Measurements from ENCODE around the gene NME8.

Gene NME8

DNA sequence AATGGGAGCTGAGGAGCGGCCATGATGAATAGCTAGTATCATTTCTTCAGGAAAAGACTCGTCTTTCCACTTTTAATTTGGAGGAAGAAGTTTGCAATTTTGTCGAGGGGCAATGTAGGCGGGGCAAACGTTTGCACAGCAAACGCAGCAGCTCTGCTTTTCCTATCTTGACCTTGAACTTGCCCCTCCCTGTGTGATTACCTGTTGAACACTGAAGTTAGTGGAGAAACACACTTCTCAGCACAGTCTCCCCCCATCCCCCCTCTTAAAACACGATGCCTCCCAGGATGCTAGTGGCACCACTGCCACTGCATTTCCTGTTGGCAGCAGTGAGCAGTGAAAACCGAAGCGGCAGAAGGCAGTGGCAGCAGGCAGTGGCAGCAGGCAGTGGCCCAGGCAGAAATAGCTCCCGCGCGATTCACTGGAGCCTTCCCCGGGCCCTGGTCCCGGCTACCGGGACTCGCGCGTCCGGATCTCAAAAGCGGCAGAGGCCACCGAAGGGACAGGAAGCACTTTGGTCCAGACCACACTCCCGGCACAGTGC lies 72.0 kb downstream of the NME8 start, which contains the start of gene EPDR1:
TSS of gene EPDR1 (plus strand) at position 336 of the 544 bp plus-strand sequence. CDS start 300 bp downstream, outside the sequence.
- H3K36me3 ChIP-seq (ENCODE audit: insufficient read depth, low read length): peaks cover 16% of the 10 kb centered on the region
- H3K4me3 ChIP-seq (ENCODE audit: low read depth, low read length): peak within 1 kb of the TSS; percentile 94

DNA sequence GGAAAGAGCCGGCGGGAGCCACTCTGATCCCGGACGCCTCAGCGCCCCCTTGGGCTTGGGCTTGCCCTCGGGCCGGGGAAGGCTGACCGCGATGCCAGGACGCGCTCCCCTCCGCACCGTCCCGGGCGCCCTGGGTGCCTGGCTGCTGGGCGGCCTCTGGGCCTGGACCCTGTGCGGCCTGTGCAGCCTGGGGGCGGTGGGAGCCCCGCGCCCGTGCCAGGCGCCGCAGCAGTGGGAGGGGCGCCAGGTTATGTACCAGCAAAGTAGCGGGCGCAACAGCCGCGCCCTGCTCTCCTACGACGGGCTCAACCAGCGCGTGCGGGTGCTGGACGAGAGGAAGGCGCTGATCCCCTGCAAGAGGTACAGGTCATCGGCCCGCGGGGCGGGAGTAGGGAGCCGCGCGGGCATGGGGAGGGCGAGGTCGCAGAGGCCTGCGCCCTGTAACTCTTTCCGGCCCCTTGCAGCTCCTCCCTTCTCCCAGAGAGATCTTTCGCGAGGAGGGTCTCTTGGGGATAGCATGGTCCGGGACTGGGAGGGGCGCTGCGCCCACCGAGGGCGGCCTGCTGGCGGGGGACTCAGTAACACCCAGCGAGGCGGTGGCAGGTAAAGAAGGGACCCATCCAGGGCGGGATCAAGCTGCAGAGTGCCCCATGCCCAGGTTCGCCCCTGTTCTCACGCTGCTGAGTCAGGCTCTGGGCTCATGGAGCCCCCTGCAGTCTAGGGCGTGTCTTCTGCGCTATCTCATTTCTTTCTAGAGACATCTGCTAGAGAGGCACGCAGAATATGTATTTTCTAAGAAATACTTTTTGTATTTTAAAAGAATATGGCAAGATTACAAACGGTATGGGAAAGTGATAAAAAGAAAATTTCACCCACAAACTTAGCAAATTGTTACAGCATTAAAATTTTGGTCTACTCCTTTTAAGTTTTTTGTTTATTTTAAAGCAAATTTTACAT lies 72.7 kb downstream of the NME8 start:
- Histone ChIP-seq H3K27me3 (ENCODE audit: insufficient read depth, low read length) (peaks cover 4% of the 10 kb centered on the region; the same call in 1 of the 2 replicates), H3K4me1 (ENCODE audit: control insufficient read depth, insufficient read depth, low read length, unreplicated experiment) (peaks cover 14% of the 10 kb centered on the region), H3K79me2 (ENCODE audit: control insufficient read depth, insufficient read depth, low read length, unreplicated experiment) (peaks cover 45% of the 10 kb centered on the region), H2AFZ (ENCODE audit: low read length, unreplicated experiment) (peak overlapping the region; percentile 94), H3K27ac (ENCODE audit: low read depth, low read length) (peak overlapping the region; percentile 66), H3K4me3 (ENCODE audit: low read depth, low read length) (peak overlapping the region; percentile 94), H3K36me3 (ENCODE audit: insufficient read depth, low read length) (peaks cover 22% of the 10 kb centered on the region)

More for the DNA sequence above, 72.0 kb downstream of the NME8 start, which contains the start of gene EPDR1:
- Histone ChIP-seq H3K4me1 (ENCODE audit: control insufficient read depth, insufficient read depth, low read length, unreplicated experiment) (peaks cover 14% of the 10 kb centered on the region), H3K79me2 (ENCODE audit: control insufficient read depth, insufficient read depth, low read length, unreplicated experiment) (peaks cover 41% of the 10 kb centered on the region), H3K27ac (ENCODE audit: low read depth, low read length) (peak within 1 kb of the TSS; percentile 66), H2AFZ (ENCODE audit: low read length, unreplicated experiment) (peak within 1 kb of the TSS; percentile 94), H3K27me3 (ENCODE audit: insufficient read depth, low read length) (peaks cover 12% of the 10 kb centered on the region; the same call in 1 of the 2 replicates)

DNA sequence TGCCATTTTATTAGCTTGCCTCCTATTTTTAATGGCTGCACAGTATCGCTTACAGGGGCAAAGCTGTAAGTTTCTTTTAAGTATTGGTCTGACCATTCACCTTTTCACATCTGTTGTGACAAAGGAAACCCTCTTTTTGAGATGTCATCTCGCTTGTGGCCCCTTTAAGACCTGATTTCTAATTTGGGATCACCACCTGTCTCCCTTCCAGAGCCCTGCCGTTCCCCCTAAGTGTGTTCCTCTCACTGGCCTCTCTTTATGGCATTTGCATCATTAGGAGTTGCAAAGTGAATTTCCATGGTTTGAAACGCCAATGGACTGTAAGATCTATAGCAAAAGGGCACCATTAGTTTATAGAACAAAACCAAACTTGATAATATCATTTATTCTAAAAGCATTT lies 73.5 kb downstream of the NME8 start:
- peaks cover 47% of the 10 kb centered on the region for H3K79me2 ChIP-seq (ENCODE audit: control insufficient read depth, insufficient read depth, low read length, unreplicated experiment)
- H3K27me3 ChIP-seq (ENCODE audit: insufficient read depth, low read length): no peaks in the 10 kb centered on the region
- no peak overlapping the region for H2AFZ ChIP-seq (ENCODE audit: low read length, unreplicated experiment)
- H3K4me3 ChIP-seq (ENCODE audit: low read depth, low read length): peak overlapping the region; percentile 94
- peaks cover 22% of the 10 kb centered on the region for H3K36me3 ChIP-seq (ENCODE audit: insufficient read depth, low read length)
- peaks cover 14% of the 10 kb centered on the region for H3K4me1 ChIP-seq (ENCODE audit: control insufficient read depth, insufficient read depth, low read length, unreplicated experiment)
- no peak overlapping the region for H3K27ac ChIP-seq (ENCODE audit: low read depth, low read length)

GRCh38 chr7:37923996-37924395 lies 75.6 kb downstream of the NME8 start:
- H3K27me3 ChIP-seq (ENCODE audit: insufficient read depth, low read length): no peaks in the 10 kb centered on the region
- no peak overlapping the region for H2AFZ ChIP-seq (ENCODE audit: low read length, unreplicated experiment)
- H3K27ac ChIP-seq (ENCODE audit: low read depth, low read length): no peak overlapping the region
- peaks cover 54% of the 10 kb centered on the region for H3K79me2 ChIP-seq (ENCODE audit: control insufficient read depth, insufficient read depth, low read length, unreplicated experiment)
- no peak overlapping the region for H3K4me3 ChIP-seq (ENCODE audit: low read depth, low read length)
- peaks cover 17% of the 10 kb centered on the region for H3K4me1 ChIP-seq (ENCODE audit: control insufficient read depth, insufficient read depth, low read length, unreplicated experiment)
- peaks cover 22% of the 10 kb centered on the region for H3K36me3 ChIP-seq (ENCODE audit: insufficient read depth, low read length)

DNA sequence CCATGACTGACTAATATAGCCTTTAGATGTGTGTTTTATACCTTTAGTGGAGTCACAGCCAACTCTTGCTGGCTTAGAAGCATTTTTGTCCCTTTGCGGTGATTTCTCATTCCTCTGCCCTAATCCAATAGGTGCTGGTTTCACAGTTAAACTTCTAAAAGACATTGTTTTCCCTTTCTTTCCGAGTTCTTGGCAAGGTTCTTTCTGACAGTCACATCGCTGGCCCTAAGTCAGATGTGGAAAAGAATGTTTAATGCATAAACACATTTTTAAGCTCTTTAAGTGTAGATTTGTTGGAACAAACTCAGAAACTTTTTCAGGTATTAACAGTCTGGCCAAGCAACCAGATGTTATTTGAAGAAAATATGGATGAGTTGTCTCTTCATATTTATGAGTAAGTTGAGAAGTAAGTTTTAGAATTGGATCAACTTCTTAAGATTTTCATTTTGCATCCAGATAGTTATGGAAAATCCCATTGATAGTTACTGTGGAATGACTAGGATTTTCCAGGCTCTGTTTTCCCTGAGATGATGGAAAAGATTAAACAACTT lies 76.2 kb downstream of the NME8 start:
- Histone ChIP-seq H2AFZ (ENCODE audit: low read length, unreplicated experiment) (no peak overlapping the region), H3K27ac (ENCODE audit: low read depth, low read length) (no peak overlapping the region), H3K4me3 (ENCODE audit: low read depth, low read length) (no peak overlapping the region), H3K79me2 (ENCODE audit: control insufficient read depth, insufficient read depth, low read length, unreplicated experiment) (peaks cover 56% of the 10 kb centered on the region), H3K36me3 (ENCODE audit: insufficient read depth, low read length) (peaks cover 22% of the 10 kb centered on the region), H3K4me1 (ENCODE audit: control insufficient read depth, insufficient read depth, low read length, unreplicated experiment) (peaks cover 17% of the 10 kb centered on the region), H3K27me3 (ENCODE audit: insufficient read depth, low read length) (no peaks in the 10 kb centered on the region)

DNA sequence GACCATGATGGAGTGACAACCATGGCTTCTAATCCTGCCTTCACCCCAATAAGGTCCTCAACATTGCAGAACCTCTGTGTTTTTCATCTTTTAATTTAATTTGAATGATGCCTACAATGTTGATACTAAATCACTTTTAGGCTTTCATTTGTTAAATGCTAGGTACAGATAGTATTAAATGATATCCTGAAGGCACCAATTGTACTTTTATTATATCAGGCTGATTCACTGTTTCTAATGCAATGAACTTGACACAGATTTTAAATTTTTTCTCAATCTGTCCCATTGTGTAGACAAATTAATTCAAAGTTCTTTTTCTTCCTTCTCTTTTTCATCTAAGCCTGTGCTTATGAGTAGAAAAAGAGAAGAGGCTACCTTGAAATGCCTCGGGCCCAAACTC lies 77.2 kb downstream of the NME8 start:
- Histone ChIP-seq H3K27me3 (ENCODE audit: insufficient read depth, low read length) (no peaks in the 10 kb centered on the region), H3K4me1 (ENCODE audit: control insufficient read depth, insufficient read depth, low read length, unreplicated experiment) (peaks cover 21% of the 10 kb centered on the region), H3K36me3 (ENCODE audit: insufficient read depth, low read length) (peaks cover 22% of the 10 kb centered on the region), H3K4me3 (ENCODE audit: low read depth, low read length) (no peak overlapping the region), H2AFZ (ENCODE audit: low read length, unreplicated experiment) (no peak overlapping the region), H3K27ac (ENCODE audit: low read depth, low read length) (no peak overlapping the region), H3K79me2 (ENCODE audit: control insufficient read depth, insufficient read depth, low read length, unreplicated experiment) (peaks cover 62% of the 10 kb centered on the region)

DNA sequence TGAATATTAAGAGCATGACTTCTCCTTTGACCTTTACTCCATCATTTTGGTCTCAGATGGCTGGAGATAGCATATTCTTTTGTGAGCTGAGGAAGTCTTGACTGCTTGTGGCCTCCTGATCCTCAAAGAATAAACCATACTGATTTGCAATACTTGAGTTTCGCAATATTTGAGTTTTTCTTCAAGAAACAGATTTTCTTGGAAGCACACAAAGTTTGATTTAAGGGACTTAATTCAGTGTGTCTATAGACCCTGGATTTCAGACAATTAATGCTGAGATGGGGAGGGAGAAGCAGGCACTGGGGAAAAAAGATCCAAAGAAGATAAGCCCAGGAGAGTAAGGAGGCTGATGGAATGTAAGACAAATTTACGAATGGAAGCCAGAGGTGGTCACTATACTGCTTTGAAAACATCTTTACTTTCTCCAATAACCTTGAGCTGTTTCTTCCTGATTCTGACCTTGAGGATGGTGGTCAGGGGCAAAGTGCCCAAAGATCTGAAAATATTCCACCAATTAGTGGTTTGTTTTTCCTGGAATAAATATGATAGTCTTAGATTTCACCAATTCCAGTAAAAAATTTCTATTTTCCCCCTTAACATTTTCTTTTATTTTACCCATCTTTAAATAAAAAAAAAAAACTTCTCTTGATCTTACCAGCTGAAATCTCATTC lies 79.5 kb downstream of the NME8 start:
- Histone ChIP-seq H3K79me2 (ENCODE audit: control insufficient read depth, insufficient read depth, low read length, unreplicated experiment) (peaks cover 49% of the 10 kb centered on the region), H3K27me3 (ENCODE audit: insufficient read depth, low read length) (no peaks in the 10 kb centered on the region), H3K4me3 (ENCODE audit: low read depth, low read length) (no peak overlapping the region), H3K4me1 (ENCODE audit: control insufficient read depth, insufficient read depth, low read length, unreplicated experiment) (peaks cover 15% of the 10 kb centered on the region), H2AFZ (ENCODE audit: low read length, unreplicated experiment) (no peak overlapping the region), H3K36me3 (ENCODE audit: insufficient read depth, low read length) (peaks cover 22% of the 10 kb centered on the region), H3K27ac (ENCODE audit: low read depth, low read length) (peak overlapping the region; percentile 24)

GRCh38 chr7:37928878-37929277 lies 80.5 kb downstream of the NME8 start:
- Histone ChIP-seq H3K36me3 (ENCODE audit: insufficient read depth, low read length) (peaks cover 20% of the 10 kb centered on the region), H2AFZ (ENCODE audit: low read length, unreplicated experiment) (no peak overlapping the region), H3K79me2 (ENCODE audit: control insufficient read depth, insufficient read depth, low read length, unreplicated experiment) (peaks cover 50% of the 10 kb centered on the region), H3K4me3 (ENCODE audit: low read depth, low read length) (no peak overlapping the region), H3K4me1 (ENCODE audit: control insufficient read depth, insufficient read depth, low read length, unreplicated experiment) (peaks cover 15% of the 10 kb centered on the region), H3K27me3 (ENCODE audit: insufficient read depth, low read length) (no peaks in the 10 kb centered on the region), H3K27ac (ENCODE audit: low read depth, low read length) (no peak overlapping the region)

DNA sequence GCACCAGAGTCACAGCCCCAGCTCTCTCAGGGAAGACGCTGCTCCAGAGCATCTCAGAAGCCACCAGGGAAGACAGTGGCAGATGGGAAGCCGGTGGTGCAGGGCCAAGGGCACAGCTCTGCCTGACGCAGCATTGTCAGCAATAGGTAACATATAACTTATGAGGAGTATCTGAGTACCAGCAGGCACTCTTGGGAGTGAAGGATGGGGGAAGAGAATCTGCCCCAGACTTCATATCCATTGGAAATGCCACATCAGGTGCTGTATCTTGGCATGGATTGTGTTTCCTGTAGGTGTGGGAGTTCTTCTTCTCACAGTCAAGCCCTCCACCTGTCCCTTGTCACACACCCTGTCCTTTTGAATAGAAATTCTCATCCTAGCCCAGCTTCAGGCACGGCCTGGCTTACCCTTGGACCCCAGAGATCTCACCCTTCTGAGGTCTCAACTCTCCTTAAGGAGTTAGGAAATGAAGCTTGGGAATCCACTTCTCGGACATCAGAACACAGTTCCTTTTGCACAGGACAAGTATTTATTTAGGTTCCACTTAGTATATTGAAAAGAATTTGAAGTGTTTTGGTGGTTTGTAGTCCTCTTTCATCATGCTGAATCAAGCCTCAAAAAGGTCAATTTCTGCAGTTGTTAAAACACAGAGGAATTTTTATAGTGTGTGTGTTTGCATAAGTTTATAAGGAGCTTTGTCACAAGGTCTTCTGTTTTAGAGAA lies 82.0 kb downstream of the NME8 start:
- Histone ChIP-seq H3K27me3 (ENCODE audit: insufficient read depth, low read length) (no peaks in the 10 kb centered on the region), H3K27ac (ENCODE audit: low read depth, low read length) (no peak overlapping the region), H3K4me1 (ENCODE audit: control insufficient read depth, insufficient read depth, low read length, unreplicated experiment) (peaks cover 15% of the 10 kb centered on the region)

GRCh38 chr7:37932543-37932942 lies 84.1 kb downstream of the NME8 start:
- H2AFZ ChIP-seq (ENCODE audit: low read length, unreplicated experiment): no peak overlapping the region
- no peaks in the 10 kb centered on the region for H3K27me3 ChIP-seq (ENCODE audit: insufficient read depth, low read length)
- H3K4me3 ChIP-seq (ENCODE audit: low read depth, low read length): no peak overlapping the region
- H3K4me1 ChIP-seq (ENCODE audit: control insufficient read depth, insufficient read depth, low read length, unreplicated experiment): peaks cover 13% of the 10 kb centered on the region
- H3K27ac ChIP-seq (ENCODE audit: low read depth, low read length): no peak overlapping the region
- peaks cover 5% of the 10 kb centered on the region for H3K36me3 ChIP-seq (ENCODE audit: insufficient read depth, low read length)
- H3K79me2 ChIP-seq (ENCODE audit: control insufficient read depth, insufficient read depth, low read length, unreplicated experiment): peaks cover 31% of the 10 kb centered on the region

More for the DNA sequence above, 82.0 kb downstream of the NME8 start:
- peaks cover 35% of the 10 kb centered on the region for H3K79me2 ChIP-seq (ENCODE audit: control insufficient read depth, insufficient read depth, low read length, unreplicated experiment)
- no peak overlapping the region for H2AFZ ChIP-seq (ENCODE audit: low read length, unreplicated experiment)
- H3K36me3 ChIP-seq (ENCODE audit: insufficient read depth, low read length): peaks cover 6% of the 10 kb centered on the region
- no peak overlapping the region for H3K4me3 ChIP-seq (ENCODE audit: low read depth, low read length)
